OCI-LY3 (cell line): Measurements from ENCODE around the gene LHCGR.

ENCODE experiments used
- EZH2phosphoT487 ChIP-seq: fragments of 200-600 bp; shearing (Covaris generic); IDR thresholded peaks from 2 replicates; pipeline ENCODE4 v1.6.1; 2018; ENCODE audit warnings: antibody characterized with exemption, mixed run types, low read depth
- TF ChIP-seq, protein P1 (sequence below): fragments of 200-600, 300-600 bp; sonication (generic); IDR thresholded peaks from 2 replicates; pipeline ENCODE4 v1.5.1; 2014; ENCODE audit warnings: antibody characterized with exemption, low read length, low read depth

DNA sequence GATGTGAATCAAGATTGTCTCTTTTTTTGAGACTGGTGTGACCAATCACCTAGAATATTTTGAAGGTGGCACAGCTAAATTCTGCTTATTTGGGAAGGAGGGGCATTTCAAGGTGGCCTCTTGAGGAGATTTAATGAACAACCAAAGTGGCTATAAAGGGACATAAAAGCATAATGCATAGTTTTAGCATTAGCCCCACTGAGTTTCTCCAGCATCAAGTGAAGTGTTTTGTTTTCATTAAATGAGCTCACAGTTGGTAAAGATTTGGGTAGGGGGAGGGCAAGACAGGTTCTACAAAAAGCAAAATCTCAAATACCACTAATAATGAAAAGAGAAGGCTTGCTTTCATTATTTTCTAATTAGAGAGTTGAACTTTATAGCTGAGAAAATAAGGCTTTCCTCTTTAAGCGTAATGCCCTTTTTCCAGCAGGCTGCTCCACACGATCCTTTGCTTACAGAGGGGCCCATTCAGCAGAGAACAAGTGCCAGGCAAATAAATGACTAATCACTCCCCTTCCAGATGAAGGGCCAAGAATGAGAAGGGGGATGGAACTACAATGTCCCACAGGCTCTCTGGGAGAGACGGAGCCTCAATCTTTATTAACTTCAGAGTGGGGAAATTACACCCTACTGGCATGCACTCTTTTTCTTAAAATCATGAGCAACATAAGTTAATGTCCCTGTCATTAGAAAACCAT lies 35.9 kb downstream of the LHCGR start:
- TF ChIP-seq, protein P1, sequence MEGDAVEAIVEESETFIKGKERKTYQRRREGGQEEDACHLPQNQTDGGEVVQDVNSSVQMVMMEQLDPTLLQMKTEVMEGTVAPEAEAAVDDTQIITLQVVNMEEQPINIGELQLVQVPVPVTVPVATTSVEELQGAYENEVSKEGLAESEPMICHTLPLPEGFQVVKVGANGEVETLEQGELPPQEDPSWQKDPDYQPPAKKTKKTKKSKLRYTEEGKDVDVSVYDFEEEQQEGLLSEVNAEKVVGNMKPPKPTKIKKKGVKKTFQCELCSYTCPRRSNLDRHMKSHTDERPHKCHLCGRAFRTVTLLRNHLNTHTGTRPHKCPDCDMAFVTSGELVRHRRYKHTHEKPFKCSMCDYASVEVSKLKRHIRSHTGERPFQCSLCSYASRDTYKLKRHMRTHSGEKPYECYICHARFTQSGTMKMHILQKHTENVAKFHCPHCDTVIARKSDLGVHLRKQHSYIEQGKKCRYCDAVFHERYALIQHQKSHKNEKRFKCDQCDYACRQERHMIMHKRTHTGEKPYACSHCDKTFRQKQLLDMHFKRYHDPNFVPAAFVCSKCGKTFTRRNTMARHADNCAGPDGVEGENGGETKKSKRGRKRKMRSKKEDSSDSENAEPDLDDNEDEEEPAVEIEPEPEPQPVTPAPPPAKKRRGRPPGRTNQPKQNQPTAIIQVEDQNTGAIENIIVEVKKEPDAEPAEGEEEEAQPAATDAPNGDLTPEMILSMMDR, result no peak
- no peak for TF ChIP-seq EZH2phosphoT487
